HepG2 (cell line): ENCODE data around the gene DLX1. TPM values are rescaled to one million over a fixed set of nuclear protein-coding genes. Genes with fewer than 3 reads are reported as not detected.

Source experiments
- polyA plus RNA-seq, 8 experiments: library from polyadenylated mRNA; depleted of rRNA in 3 of 8; stranded (reverse) in 7 of 8; unstranded in 1 of 8; fragments of >200 nt; fragmentation: Illumina TruSeq in 4 of 8; extraction: Trizol in 4 of 8; gene quantifications; 2 replicates each; pipeline versions ENCODE4 v1.2.1 to v1.2.3, GENCODE V29; 2011 to 2016; ENCODE audit warnings: low read depth in 4 of 8, missing spikeins in 1 of 8, mixed read lengths in 1 of 8; ENCODE audit not compliant: insufficient read depth in 1 of 8
- total RNA-seq, 5 experiments: library from RNA; depleted of rRNA; stranded (reverse); fragments of >200 nt; fragmentation: Illumina TruSeq; extraction: Trizol; gene quantifications; 2 replicates each; pipeline ENCODE4 v1.2.3, GENCODE V29; 2016; ENCODE audit warnings: low read depth in 1 of 5

Gene DLX1
- total and polyA plus RNA-seq, 2 of the 13 experiments (the other 11 are each of a cell fraction or from before 2014, with no cell fraction given): 0.18 to 0.86 TPM

Other genes starting within 250 kb of the DLX1 start
- 8.1 and 13.4 TPM in 2 replicates for gene SLC25A12, start 191.3 kb upstream of the DLX1 start, total RNA-seq (2016; rRNA removed; fragmentation: Illumina TruSeq; extraction: Trizol)
- gene SLC25A12, start 191.3 kb upstream of the DLX1 start, polyA plus RNA-seq (2011; rRNA removed): 14.0 and 15.9 TPM in 2 replicates
- 119 and 195 TPM in 2 replicates for gene HAT1, start 163.0 kb upstream of the DLX1 start, total RNA-seq (2016; rRNA removed; fragmentation: Illumina TruSeq; extraction: Trizol)
- gene HAT1, start 163.0 kb upstream of the DLX1 start, polyA plus RNA-seq (2011; rRNA removed): 27.9 and 45.4 TPM in 2 replicates
- gene METAP1D, start 85.6 kb upstream of the DLX1 start, total RNA-seq (2016; rRNA removed; fragmentation: Illumina TruSeq; extraction: Trizol): 14.0 and 14.7 TPM in 2 replicates
- 19.0 and 21.6 TPM in 2 replicates for gene METAP1D, start 85.6 kb upstream of the DLX1 start, polyA plus RNA-seq (2011; rRNA removed)
- gene DLX2, start 17.4 kb downstream of the DLX1 start, total RNA-seq (2016; rRNA removed; fragmentation: Illumina TruSeq; extraction: Trizol): 0.15 TPM in 1 of 2 replicates, not detected in the other
- gene DLX2, start 17.4 kb downstream of the DLX1 start, polyA plus RNA-seq (2011; rRNA removed): 0.07 TPM in 2 replicates